A673 (cell line): ENCODE measurements around the gene RALGPS1.

Source experiments
- EZH2 ChIP-seq: fragments of 200-600 bp; sonication (generic); IDR thresholded peaks from 2 replicates; pipeline ENCODE4 v1.6.1; 2017; ENCODE audit warnings: borderline replicate concordance, low read depth, mild to moderate bottlenecking, mixed read lengths, antibody characterized with exemption, low read length; ENCODE audit not compliant: poor library complexity, severe bottlenecking
- TF ChIP-seq, protein P1 (sequence below): fragments of 300-800, 200-600 bp; sonication (generic); conservative IDR thresholded peaks from 2 replicates; pipeline ENCODE4 v1.5.1; 2017; ENCODE audit warnings: low read depth, mild to moderate bottlenecking, antibody characterized with exemption, low read length, moderate library complexity, mixed read lengths

GRCh38 chr9:127075624-127076372 lies 161.2 kb downstream of the RALGPS1 start:
- TF ChIP-seq, protein P1, sequence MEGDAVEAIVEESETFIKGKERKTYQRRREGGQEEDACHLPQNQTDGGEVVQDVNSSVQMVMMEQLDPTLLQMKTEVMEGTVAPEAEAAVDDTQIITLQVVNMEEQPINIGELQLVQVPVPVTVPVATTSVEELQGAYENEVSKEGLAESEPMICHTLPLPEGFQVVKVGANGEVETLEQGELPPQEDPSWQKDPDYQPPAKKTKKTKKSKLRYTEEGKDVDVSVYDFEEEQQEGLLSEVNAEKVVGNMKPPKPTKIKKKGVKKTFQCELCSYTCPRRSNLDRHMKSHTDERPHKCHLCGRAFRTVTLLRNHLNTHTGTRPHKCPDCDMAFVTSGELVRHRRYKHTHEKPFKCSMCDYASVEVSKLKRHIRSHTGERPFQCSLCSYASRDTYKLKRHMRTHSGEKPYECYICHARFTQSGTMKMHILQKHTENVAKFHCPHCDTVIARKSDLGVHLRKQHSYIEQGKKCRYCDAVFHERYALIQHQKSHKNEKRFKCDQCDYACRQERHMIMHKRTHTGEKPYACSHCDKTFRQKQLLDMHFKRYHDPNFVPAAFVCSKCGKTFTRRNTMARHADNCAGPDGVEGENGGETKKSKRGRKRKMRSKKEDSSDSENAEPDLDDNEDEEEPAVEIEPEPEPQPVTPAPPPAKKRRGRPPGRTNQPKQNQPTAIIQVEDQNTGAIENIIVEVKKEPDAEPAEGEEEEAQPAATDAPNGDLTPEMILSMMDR: no peak
- TF ChIP-seq EZH2: no peak
